ENCODE measurements around the gene ARRB1.

DNA sequence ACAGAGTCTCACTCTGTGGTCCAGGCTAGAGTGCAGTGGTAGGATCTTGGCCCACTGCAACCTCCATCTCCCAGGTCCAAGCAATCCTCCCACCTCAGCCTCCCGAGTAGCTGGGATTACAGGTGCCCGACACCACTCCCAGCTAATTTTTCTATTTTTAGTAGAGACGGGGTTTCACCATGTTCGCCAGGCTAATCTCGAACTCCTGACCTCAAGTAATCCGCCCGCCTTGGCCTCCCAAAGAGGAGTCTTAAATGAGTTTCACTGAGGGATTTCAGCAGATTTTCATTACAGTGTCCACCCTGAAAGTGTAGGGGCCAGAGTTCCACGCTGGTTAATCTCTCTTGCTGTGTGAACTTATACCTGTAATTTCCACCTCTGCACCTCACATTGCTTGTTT is 47.4 kb upstream of the ARRB1 start:
- TF ChIP-seq, protein P1, sequence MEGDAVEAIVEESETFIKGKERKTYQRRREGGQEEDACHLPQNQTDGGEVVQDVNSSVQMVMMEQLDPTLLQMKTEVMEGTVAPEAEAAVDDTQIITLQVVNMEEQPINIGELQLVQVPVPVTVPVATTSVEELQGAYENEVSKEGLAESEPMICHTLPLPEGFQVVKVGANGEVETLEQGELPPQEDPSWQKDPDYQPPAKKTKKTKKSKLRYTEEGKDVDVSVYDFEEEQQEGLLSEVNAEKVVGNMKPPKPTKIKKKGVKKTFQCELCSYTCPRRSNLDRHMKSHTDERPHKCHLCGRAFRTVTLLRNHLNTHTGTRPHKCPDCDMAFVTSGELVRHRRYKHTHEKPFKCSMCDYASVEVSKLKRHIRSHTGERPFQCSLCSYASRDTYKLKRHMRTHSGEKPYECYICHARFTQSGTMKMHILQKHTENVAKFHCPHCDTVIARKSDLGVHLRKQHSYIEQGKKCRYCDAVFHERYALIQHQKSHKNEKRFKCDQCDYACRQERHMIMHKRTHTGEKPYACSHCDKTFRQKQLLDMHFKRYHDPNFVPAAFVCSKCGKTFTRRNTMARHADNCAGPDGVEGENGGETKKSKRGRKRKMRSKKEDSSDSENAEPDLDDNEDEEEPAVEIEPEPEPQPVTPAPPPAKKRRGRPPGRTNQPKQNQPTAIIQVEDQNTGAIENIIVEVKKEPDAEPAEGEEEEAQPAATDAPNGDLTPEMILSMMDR (IDR thresholded peaks at IDR 0.05; ENCODE audit: low read depth, low read length): no peak
- TF ChIP-seq POLR2A (IDR thresholded peaks at IDR 0.05; ENCODE audit: extremely low read depth, insufficient read length) (no peak), MYC (IDR thresholded peaks at IDR 0.05; ENCODE audit: low read depth, low read length) (no peak)
- TF ChIP-seq, protein P2, sequence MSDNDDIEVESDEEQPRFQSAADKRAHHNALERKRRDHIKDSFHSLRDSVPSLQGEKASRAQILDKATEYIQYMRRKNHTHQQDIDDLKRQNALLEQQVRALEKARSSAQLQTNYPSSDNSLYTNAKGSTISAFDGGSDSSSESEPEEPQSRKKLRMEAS (IDR thresholded peaks at IDR 0.05; ENCODE audit: low read depth, low read length): no peak
